ENCODE measurements around the gene PEMT.

Gene PEMT

GRCh38 chr17:17508646-17509591 is 82.6 kb downstream of the PEMT start:
- H3K4me3 Mint-ChIP-seq = no peak overlapping the region
- H3K36me3 Mint-ChIP-seq = no peaks in the 10 kb centered on the region
- no peak for ATAC-seq (replicated peaks)
- H3K27me3 Mint-ChIP-seq = no peaks in the 10 kb centered on the region
- no peaks in the 10 kb centered on the region for H3K9me3 Mint-ChIP-seq
- no peak for DNase-seq
- H3K4me1 Mint-ChIP-seq = peaks cover 10 to 17% of the 10 kb centered on the region in 2 donors
- no peak overlapping the region for H3K27ac Mint-ChIP-seq

GRCh38 chr17:17508019-17508535 is 83.4 kb downstream of the PEMT start:
- Mint-ChIP-seq H3K4me1 (peaks cover 10 to 17% of the 10 kb centered on the region in 2 donors), H3K36me3 (no peaks in the 10 kb centered on the region), H3K27ac (no peak overlapping the region), H3K27me3 (no peaks in the 10 kb centered on the region), H3K4me3 (no peak overlapping the region), H3K9me3 (no peaks in the 10 kb centered on the region)
- DNase-seq (no peak), ATAC-seq (replicated peaks) (no peak)

- Mint-ChIP-seq H3K36me3 (no peaks in the 10 kb centered on the region), H3K27me3 (no peaks in the 10 kb centered on the region), H3K4me3 (no peak overlapping the region), H3K4me1 (peaks cover 10 to 17% of the 10 kb centered on the region in 2 donors), H3K27ac (no peak overlapping the region), H3K9me3 (no peaks in the 10 kb centered on the region)
- DNase-seq (no peak), ATAC-seq (replicated peaks) (no peak)
These were observed 84.0 kb downstream of the PEMT start for GRCh38 chr17:17507465-17508011.

GRCh38 chr17:17506893-17507464 is 84.5 kb downstream of the PEMT start:
- no peak for ATAC-seq (replicated peaks)
- Mint-ChIP-seq H3K27me3 (peaks cover 0 to 2% of the 10 kb centered on the region in 2 donors), H3K4me1 (peaks cover 10 to 17% of the 10 kb centered on the region in 2 donors), H3K27ac (no peak overlapping the region), H3K4me3 (no peak overlapping the region), H3K9me3 (no peaks in the 10 kb centered on the region), H3K36me3 (no peaks in the 10 kb centered on the region)
- no peak for DNase-seq

- Mint-ChIP-seq H3K36me3 (no peaks in the 10 kb centered on the region), H3K4me1 (peaks cover 10 to 17% of the 10 kb centered on the region in 2 donors)
These were observed 85.2 kb downstream of the PEMT start for GRCh38 chr17:17506181-17506741.

GRCh38 chr17:17505610-17506171 is 85.8 kb downstream of the PEMT start:
- no peak overlapping the region for H3K27ac Mint-ChIP-seq
- H3K4me1 Mint-ChIP-seq = peaks cover 5 to 12% of the 10 kb centered on the region in 2 donors
- H3K36me3 Mint-ChIP-seq = no peaks in the 10 kb centered on the region

More at GRCh38 chr17:17506181-17506741, 85.2 kb downstream of the PEMT start:
- Mint-ChIP-seq H3K4me3 (no peak overlapping the region), H3K9me3 (no peaks in the 10 kb centered on the region), H3K27me3 (peaks cover 1 to 5% of the 10 kb centered on the region in 2 donors), H3K27ac (no peak overlapping the region)
- ATAC-seq (replicated peaks) (no peak), DNase-seq (no peak)

GRCh38 chr17:17505151-17505550 is 86.4 kb downstream of the PEMT start:
- H3K27ac Mint-ChIP-seq = no peak overlapping the region
- no peaks in the 10 kb centered on the region for H3K9me3 Mint-ChIP-seq
- no peak overlapping the region for H3K4me3 Mint-ChIP-seq
- H3K36me3 Mint-ChIP-seq = no peaks in the 10 kb centered on the region
- DNase-seq = no peak
- no peak for ATAC-seq (replicated peaks)
- peaks cover 3 to 6% of the 10 kb centered on the region in 2 donors for H3K4me1 Mint-ChIP-seq
- H3K27me3 Mint-ChIP-seq = peaks cover 6 to 9% of the 10 kb centered on the region in 2 donors

More at GRCh38 chr17:17505610-17506171, 85.8 kb downstream of the PEMT start:
- Mint-ChIP-seq H3K4me3 (no peak overlapping the region), H3K27me3 (peaks cover 6 to 9% of the 10 kb centered on the region in 2 donors), H3K9me3 (no peaks in the 10 kb centered on the region)
- no peak for DNase-seq
- ATAC-seq (replicated peaks) = no peak

GRCh38 chr17:17504341-17505140 is 87.0 kb downstream of the PEMT start:
- H3K36me3 Mint-ChIP-seq = no peaks in the 10 kb centered on the region
- peaks cover 6 to 9% of the 10 kb centered on the region in 2 donors for H3K27me3 Mint-ChIP-seq
- no peak overlapping the region for H3K4me3 Mint-ChIP-seq
- DNase-seq = no peak
- no peaks in the 10 kb centered on the region for H3K9me3 Mint-ChIP-seq
- H3K27ac Mint-ChIP-seq = no peak overlapping the region
- no peak for ATAC-seq (replicated peaks)
- peaks cover 0 to under 1% of the 10 kb centered on the region in 2 donors for H3K4me1 Mint-ChIP-seq

GRCh38 chr17:17503566-17504130 is 87.9 kb downstream of the PEMT start:
- H3K27ac Mint-ChIP-seq = no peak overlapping the region
- H3K4me1 Mint-ChIP-seq = no peaks in the 10 kb centered on the region
- ATAC-seq (replicated peaks) (no peak), DNase-seq (no peak)
- no peak overlapping the region for H3K4me3 Mint-ChIP-seq
- no peaks in the 10 kb centered on the region for H3K9me3 Mint-ChIP-seq
- peaks cover 9 to 11% of the 10 kb centered on the region in 2 donors for H3K27me3 Mint-ChIP-seq
- no peaks in the 10 kb centered on the region for H3K36me3 Mint-ChIP-seq

- H3K36me3 Mint-ChIP-seq = no peaks in the 10 kb centered on the region
- ATAC-seq (replicated peaks) (no peak), DNase-seq (no peak)
- no peaks in the 10 kb centered on the region for H3K4me1 Mint-ChIP-seq
- H3K4me3 Mint-ChIP-seq = no peak overlapping the region
- no peaks in the 10 kb centered on the region for H3K9me3 Mint-ChIP-seq
- H3K27me3 Mint-ChIP-seq = peaks cover 9 to 12% of the 10 kb centered on the region in 2 donors
- no peak overlapping the region for H3K27ac Mint-ChIP-seq
These were observed 88.6 kb downstream of the PEMT start for GRCh38 chr17:17502741-17503565.

- Mint-ChIP-seq H3K4me3 (no peak overlapping the region), H3K9me3 (no peaks in the 10 kb centered on the region), H3K27ac (no peak overlapping the region), H3K4me1 (peaks cover 3 to 5% of the 10 kb centered on the region in 2 donors), H3K36me3 (no peaks in the 10 kb centered on the region), H3K27me3 (peaks cover 9 to 12% of the 10 kb centered on the region in 2 donors)
- ATAC-seq (replicated peaks) = no peak
- DNase-seq = no peak
These were observed 90.4 kb downstream of the PEMT start for GRCh38 chr17:17500999-17501605.

- no peak overlapping the region for H3K27ac Mint-ChIP-seq
- H3K9me3 Mint-ChIP-seq = no peaks in the 10 kb centered on the region
- ATAC-seq (replicated peaks) (no peak), DNase-seq (no peak)
- H3K4me1 Mint-ChIP-seq = peaks cover 11 to 20% of the 10 kb centered on the region in 2 donors
- peaks cover 18 to 27% of the 10 kb centered on the region in 2 donors for H3K27me3 Mint-ChIP-seq
- no peaks in the 10 kb centered on the region for H3K36me3 Mint-ChIP-seq
- no peak overlapping the region for H3K4me3 Mint-ChIP-seq
These were observed 91.9 kb downstream of the PEMT start for GRCh38 chr17:17499402-17500145.
